Stimulated activated CD8-positive, alpha-beta memory T cell treated with anti-CD3 and anti-CD28 coated beads, Interleukin-2, amount 100 ng/mL, for 1 hour (primary cell): ENCODE measurements around the gene OR6M1.

Experiments used
- DNase-seq, 2 donors: peaks; one replicate each; pipeline ENCODE4 v3.0.0-alpha.2; 2020; ENCODE audit warnings: low read depth in 2 of 2

The OR6M1 gene, protein sequence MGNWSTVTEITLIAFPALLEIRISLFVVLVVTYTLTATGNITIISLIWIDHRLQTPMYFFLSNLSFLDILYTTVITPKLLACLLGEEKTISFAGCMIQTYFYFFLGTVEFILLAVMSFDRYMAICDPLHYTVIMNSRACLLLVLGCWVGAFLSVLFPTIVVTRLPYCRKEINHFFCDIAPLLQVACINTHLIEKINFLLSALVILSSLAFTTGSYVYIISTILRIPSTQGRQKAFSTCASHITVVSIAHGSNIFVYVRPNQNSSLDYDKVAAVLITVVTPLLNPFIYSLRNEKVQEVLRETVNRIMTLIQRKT

DNA sequence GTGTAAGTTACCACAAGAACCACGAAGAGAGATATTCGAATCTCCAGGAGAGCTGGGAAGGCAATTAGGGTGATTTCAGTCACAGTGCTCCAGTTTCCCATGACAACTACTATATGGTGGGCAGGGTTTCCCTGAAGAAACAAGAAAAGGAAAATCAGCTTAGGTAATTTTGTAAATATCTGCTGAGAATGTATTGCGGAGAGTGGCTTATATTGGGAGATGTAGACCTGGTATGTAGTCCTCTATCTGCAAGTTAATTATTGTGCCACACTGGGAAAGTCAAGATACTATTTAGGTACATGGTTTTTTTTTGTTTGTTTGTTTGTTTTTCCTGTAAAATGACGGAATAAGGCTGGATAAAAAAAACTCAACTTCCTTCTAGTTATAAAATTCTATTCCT lies at the start of gene OR6M1:
OR6M1 (minus strand) TSS at position 101 of the 400 bp plus-strand sequence; CDS start at position 101, 0 bp downstream.
- no peak for DNase-seq

DNA sequence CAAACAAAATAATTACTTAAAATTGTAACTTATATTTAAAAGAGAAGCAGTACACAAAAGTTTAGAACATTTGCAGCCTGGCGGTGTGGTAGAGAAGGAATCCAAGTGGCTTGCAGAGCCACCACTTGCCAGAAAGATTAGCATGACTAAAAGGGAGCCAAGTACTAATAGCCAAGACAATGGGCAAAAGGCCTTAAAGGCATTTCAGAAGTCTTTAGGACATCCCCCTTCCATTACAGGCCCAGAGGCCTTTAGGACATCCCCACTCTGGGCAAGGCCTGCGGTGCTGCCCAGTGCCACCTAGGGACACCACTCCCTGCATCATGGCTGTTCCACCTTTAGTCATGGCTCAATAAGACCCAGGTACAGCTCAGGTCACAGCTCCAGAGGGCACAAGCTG lies 46.9 kb upstream of the OR6M1 start:
- no peak for DNase-seq

DNA sequence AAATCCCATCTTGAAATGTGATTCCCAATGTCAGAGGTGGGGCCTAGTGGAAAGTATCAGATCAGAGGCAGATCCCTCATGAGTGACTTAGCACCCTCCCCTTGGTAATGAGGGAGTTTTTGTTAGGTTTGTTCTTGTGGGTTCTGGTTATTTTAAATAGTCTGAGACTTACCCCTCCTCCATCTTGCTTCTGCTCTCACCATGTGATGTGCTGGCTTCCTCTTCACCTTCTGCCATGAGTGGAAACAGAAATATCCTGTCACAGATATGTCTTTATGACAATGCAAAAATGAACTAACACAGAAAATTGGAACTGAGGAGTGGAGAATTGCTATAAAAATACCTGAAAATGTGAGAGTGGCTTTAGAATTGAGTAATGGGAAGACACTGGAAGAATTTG lies 46.2 kb upstream of the OR6M1 start:
- no peak for DNase-seq

DNA sequence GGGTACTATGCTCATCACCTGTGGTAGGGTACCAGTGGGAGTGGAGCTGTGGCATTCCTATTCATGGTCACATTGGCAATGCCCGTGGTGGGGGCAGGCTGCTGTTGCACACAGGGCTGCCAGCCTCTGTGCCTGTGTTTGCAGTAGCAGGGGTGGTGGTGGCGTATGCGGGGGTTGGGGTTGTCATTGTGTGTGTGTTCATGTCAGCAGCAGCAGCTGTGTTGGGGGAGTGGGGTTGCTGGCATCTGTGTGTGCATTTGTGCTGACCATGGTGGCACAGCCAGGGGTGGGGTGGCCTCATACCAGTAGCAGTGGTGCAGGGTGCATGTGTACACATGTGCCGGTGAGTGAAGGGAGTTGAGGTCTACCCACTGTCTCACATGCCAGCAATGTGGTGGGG lies 45.0 kb upstream of the OR6M1 start:
- DNase-seq = no peak

DNA sequence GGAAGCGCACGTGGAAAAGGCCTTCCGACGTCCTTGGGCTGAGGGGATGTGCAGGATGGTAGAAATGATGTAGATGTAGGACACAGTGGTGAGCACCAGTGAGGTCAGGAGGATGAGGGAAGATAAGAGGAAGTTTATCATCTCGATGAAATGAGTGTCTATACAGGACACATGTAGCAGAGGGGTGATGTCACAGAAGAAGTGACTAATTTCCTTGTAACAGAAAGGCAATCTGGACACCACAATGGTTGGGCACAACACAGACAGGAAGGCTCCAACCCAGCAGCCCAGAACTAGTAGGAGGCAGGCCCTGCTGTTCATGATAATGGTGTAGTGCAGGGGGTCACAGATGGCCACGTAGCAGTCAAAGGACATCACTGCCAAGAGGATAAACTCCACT lies 35.0 kb upstream of the OR6M1 start:
- no peak for DNase-seq

DNA sequence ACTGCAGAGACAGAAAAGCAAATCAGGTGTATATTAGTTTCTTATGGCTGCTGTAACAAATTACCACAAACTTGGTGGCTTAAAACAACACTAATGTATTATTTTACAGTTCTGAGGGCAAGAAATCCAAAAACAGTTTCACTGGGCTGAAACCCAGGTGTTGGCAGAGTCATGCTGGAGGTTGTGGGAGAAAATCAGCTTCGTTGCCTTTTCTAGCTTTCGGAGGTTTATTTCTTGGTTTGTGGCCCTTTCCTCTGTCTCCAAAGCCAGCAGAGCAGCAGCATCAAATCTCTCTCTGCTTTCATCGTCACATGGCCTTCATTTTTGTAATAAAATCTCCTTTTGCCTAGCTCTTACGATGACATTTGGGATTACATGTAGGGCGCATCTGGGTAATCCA lies 33.0 kb upstream of the OR6M1 start:
- DNase-seq = no peak

DNA sequence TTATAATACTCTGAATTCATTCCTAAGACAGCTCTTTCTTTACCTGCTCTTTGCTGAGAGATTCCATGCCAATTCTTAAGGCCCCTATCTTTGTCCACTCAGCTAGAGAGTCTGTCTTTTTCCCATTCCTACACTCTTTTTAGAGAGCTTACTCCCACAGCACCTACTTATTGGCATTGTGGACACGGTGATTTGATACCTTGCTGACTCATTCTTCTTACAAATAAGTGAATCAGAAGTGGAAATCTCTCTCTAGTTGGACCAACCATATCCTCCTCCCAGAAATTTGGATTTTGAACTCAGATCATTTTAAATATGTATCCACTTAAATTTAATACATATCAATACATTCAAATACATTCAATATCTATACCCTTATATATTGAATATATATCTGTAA lies 32.5 kb upstream of the OR6M1 start:
- no peak for DNase-seq

DNA sequence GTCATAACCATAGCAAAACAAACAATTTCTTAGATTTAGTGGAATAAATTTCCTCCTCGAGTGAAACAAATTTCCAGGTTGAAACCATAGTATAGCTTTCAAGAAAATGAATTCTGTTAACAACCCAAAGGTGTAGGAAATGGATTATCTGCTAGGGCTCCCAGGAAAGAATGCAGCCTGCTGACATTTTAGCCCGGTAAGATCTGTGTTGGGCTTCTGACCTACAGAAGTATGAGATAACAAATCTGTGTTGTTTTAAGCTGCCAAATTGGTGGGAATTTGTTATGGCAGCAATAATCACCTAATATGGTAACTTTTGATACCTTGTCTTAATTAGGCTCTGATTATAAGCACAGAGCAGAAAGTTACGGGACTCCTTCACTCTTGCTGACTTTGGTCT lies 32.0 kb upstream of the OR6M1 start:
- DNase-seq = no peak

DNA sequence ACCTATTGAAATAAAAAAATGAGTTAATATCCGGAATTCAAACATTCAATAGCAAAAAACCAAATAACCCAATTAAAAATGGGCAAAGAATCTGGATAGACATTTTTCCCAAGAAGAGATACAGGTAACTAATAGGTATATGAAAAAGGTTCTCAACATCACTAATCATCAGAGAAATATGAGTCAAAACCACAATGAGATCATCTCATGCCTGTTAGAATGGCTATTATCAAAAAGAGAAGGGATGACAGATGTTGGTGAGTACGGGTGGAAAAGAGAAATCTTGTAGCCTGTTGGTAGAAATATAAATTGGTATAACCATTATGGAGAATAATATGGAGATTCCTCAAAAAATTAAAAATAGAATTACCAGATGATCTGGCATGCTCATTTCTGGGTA lies 26.9 kb upstream of the OR6M1 start:
- DNase-seq = no peak

DNA sequence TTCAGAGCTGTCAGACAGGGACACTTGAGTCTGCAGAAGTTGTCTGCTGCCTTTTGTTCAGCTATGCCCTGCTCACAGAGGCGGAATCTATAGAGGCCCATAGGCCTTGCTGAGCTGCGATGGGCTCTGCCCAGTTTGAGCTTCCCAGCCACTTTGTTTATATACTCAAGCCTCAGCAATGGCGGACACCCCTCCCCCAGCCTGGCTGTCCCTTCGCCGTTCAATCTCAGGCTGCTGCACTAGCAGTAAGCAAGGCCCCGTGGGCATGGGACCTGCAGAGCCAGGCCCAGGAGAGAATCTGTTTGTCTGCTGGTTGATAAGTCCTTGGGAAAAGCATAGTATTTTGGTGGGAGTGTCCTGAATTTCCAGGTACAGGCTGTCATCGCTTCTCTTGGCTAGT lies 23.6 kb upstream of the OR6M1 start:
- no peak for DNase-seq

DNA sequence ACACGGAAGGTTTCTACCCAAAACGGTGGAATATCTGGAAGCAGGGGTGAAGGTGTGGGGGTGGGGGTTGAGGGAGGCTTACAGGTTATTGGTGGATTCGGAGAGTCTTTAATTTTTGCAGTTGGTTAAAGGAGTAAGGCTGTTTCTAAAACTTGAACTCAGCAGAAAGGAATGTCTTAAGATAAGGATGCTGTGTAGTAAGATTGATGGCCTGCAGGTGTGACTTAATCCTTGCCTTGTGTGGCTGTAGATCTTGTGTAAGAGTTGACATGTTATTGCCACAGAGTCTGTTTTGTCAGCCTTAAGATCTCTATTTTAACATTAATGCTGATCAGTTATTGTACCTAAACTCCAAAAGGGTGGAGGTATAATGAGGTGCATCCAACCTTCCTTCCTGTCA lies 16.4 kb upstream of the OR6M1 start:
- DNase-seq = no peak

DNA sequence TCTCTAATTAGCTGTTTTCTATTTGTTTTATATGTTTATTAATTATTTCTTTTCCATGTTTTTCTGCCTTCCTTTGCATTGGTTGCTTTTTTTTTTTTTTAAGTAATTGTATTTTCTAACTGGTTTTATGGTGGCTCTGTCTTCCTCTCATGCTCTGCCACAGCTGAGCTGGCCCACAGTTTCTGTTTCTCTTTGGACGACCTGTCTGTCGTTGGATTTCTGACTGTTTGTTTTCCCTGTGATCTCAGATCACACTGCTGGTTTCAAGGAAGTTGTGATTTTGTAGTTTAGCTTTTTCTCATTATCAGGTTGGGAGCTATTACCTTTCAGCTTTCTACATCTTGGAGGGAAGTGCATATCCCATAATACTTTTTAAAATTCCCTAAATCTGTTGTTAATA lies 15.9 kb upstream of the OR6M1 start:
- no peak for DNase-seq

DNA sequence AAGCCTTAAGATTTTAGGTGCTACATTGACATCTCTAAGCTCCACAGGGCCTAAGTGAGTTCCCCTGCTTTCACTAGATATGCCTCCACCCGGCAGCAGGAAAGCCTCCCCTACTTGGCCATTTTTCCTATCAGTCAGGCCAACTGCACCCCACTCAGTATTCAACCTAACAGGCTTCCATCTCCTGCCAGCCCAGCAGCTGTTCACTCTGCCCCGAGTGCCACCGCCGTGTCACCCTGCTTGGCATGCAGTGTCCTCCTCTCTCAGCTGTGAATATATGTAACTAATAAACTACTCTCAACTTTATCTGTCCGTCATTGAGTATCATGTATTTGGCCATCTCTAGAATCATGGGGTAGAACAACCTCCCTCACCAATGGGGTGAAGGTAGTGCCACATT lies 9.0 kb upstream of the OR6M1 start:
- DNase-seq = no peak

DNA sequence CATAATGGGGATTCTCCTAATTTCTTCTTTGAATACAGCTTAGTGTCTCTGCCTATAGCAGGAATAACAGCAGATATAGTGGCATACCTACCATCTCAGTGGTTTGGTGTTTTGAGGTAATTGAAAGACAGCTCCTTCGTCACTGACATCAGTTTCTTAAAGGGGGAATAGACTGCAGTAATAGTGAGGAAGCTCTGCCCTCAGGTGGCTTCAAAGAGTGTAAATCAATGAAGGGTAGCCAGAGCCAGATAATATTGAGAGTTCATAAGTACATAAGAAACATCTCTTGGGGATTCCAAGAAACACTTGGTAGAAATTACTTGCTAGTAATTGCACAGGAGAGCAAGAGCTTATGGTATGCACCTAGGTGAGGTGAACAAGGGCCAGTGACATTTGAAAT lies 4.4 kb downstream of the OR6M1 start:
- DNase-seq = no peak

DNA sequence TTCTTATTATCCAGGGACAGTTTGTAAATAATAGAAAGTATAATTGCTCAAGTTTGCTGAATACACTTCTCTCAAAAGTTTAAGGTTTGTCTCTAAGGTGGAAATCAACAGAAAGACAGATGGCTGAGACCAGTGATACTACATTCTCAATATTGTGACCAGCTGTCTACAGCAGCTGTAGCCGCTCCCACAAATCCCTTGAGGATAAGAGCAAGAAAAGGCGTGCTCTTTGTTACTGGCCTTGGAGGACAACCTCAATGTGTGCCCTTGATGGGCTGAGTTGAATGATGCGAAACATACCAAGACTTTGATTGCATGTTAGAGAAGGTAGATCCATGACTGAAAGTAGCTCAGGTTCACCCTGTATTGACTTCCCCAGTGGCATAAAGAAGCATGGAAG lies 6.1 kb downstream of the OR6M1 start:
- DNase-seq = no peak

DNA sequence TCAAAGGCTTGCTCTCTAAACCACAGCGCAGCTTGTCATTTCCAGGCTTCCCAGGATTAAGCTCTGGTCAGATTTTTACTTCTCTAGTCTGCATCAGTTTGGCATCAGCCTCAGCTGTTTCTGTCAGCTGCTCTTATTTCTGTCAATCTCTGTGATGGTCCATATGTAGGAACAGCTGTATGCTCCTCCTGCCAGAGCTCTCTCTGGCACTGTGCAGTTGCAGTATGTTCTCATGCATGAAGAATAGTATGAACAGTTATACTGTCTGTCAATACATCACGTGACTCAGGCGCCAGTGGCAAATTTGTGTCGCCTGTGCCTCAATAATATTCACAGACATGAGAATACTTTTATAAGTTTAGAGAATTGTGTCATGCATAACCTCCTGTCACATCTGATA lies 6.7 kb downstream of the OR6M1 start:
- DNase-seq = no peak

DNA sequence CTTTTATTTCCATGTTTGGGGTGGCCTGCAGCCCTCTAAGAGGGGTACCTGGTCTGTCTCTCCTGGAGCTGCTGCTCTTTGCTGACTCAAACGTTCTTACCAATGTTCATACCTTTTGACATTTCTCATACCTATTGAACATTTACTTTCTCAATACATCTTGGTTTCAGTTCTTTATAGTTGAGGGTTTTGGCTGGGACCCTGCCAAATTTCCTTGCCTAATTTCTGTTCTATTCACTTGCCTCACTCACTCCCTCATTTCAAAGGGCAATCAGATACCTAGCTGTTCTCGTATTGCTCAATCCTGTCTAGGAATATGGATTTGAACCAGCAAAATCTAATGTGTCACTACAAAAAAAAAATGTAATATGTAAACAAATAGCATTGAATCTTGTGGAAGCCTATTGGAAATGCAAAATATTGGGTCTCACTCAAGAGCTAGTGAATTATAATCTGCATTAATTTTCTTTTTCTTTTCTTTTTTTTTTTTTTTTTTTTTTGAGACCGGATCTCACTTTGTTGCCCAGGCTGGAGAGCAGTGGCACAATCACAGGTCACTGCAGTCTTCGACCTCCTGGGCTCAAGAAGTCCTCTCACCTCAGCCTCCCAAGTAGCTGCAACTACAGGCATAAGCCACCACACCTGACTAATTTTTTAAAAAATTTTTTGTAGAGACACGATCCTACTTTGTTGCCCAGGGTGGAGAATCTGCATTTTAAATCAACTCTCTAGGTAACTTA lies 7.5 kb downstream of the OR6M1 start:
- no peak for DNase-seq

DNA sequence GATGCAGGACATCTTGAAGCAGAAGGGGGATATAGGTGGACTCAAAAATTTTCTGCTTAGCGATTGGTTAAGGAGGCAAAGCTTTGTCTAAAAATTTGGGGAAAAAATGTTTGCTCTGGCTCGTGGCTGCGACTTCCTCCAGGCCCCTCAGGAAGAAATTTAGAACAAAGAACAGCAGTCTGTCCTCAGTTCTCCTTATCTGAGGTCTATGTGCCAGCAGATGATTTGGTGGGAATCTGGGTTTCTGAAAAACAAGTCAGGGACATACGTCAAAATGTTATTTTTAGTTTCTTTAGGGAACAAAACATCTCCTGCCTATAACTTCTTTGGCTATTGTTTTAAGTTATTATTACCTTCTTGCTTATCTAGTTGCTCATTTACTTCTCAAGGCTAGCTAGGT lies 8.1 kb downstream of the OR6M1 start:
- DNase-seq = no peak

DNA sequence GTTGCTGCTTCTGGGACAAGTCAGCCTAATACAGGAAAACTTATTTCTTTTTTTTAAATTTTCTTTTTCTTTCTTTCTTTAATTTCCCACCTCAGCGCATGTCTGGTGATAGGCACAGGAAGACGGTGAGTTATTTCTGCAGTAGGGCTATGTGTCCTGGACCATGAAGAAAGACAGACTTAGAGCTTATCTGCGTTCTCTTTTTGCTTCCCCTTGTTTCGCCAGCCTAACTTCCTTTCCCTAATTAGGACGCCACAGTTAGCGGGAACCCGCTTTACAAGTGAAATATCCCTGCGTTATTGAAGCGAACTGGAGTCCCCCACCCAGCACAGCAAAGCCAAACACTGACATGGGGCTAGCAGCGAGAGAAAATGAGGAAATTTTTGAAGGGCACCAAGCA lies 8.6 kb downstream of the OR6M1 start:
- no peak for DNase-seq

DNA sequence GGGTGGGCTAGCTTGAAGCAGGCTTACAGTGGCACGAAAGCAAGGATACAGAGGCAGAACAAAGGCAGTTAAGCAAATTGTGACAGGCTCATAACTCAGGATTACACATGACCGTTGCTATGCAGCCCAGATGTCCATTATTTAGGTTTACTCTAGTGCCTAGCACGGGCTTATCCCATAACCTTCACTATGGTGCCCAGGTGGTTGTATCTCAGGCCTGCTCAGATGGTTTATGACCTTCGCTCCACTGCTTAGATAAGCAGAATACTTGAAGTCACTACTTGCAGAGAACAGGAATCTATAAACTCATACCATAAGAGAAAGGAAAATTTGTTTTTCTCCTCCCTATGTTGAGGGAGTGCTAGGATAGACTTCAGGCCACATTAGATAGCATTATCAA lies 9.0 kb downstream of the OR6M1 start:
- DNase-seq = no peak

DNA sequence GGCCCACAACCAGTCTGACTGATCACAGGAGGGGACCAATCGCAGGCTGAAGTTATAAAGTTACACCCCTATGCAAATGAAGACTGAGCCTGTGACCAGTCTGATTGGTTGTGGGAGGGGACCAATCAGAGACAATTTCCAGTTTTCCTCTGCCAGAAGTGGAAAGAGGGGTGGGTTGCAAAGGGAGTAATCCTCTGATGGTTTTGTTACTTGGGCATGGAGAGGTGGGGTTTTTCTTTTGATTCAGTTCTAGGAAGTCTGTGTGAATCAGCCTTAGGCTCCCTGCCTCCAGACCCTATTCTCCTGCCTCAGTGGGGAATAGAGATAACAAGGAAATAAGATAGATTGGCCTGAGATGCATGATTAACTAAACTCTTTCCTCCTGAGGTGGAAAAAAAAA lies 9.9 kb downstream of the OR6M1 start:
- DNase-seq = no peak

DNA sequence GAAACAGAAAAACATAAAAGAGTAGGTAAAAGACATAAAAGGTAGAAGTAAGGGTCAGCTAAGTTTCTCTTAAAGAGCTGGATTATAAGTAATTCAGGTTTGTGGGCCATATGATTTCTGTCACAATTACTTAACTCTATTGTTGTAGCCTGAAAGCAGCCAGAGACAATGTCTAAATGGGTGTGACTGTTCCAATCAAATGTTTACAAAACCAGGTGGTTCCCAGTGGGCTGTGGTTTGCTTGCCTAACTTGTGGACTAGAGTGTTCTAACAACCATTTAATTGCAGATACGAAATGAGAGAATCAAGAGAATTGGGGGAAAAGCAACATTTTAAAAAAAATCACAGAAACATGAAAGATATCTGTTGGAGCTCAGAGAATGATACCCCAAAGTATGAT lies 22.6 kb downstream of the OR6M1 start:
- DNase-seq = no peak

DNA sequence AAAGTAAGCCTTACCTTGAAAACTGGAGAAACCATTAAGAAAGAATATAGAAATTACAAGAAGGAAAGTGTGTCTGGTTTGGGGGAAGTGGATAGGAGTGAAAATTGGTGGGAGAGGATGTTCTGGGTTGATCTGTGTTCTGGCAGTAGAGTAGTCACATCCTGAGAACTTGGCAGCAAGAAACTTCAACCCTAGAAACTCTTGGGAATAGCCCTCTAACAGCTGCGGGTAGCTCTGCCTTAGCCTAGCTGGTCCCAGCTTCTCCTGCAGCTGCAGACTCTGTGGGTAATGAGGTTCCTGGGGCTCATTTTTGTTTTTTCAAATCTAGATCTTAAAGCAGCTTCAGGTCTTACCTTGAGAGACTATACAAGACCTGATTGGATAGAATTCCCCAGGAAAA lies 27.6 kb downstream of the OR6M1 start:
- no peak for DNase-seq
